H1 (cell line): Measurements from ENCODE around the gene AANAT. TPM values are rescaled to one million over a fixed set of nuclear protein-coding genes. Genes with fewer than 3 reads are reported as not detected.

Experiments used
- ATF2 ChIP-seq: IDR thresholded peaks from 2 replicates; pipeline ENCODE4 v1.6.1; 2012; ENCODE audit warnings: low read length, inconsistent platforms
- HDAC2 ChIP-seq, 2 experiments: fragments of 300-600 bp in 1 of 2; sonication (generic) in 1 of 2; IDR thresholded peaks; 2 replicates each; pipeline ENCODE4 v1.6.1; 2011 to 2012; ENCODE audit warnings: low read depth in 2 of 2, low read length in 2 of 2, mild to moderate bottlenecking in 2 of 2, moderate library complexity in 2 of 2, borderline replicate concordance in 1 of 2, inconsistent platforms in 1 of 2
- POLR2A ChIP-seq, 2 experiments: IDR thresholded peaks; 1 replicate in 1 of 2; 2 replicates in 1 of 2; pipeline ENCODE4 v1.6.1; 2011; ENCODE audit warnings: low read depth in 2 of 2, low read length in 2 of 2, mild to moderate bottlenecking in 2 of 2; ENCODE audit errors: control extremely low read depth in 1 of 2
- polyA plus RNA-seq, 7 experiments: library from polyadenylated mRNA; depleted of rRNA in 3 of 7; stranded (reverse) in 5 of 7; unstranded in 2 of 7; fragments of >200 nt in 5 of 7; fragments of 200-250 nt in 2 of 7; gene quantifications; 1 replicate in 5 of 7; 2 replicates in 1 of 7; 4 replicates in 1 of 7; pipeline versions ENCODE4 v1.2.1 to v1.2.3, GENCODE V29; 2011 to 2013; ENCODE audit warnings: missing spikeins in 2 of 7, mixed read lengths in 2 of 7
- total RNA-seq: library from RNA; stranded (reverse); fragmentation: NEBNext Ultra II Directional; extraction: Animal tissue kit (Norgen Biotek cat#: 25700); gene quantifications from 2 replicates; pipeline ENCODE4 v1.2.1, GENCODE V29; 2021

Gene AANAT
- total and polyA plus RNA-seq, 2 of the 8 experiments (the other 6 are each of a cell fraction or from before 2014, with no cell fraction given), result 0.53 TPM; not detected in 1

- TF ChIP-seq ATF2, result peak; percentile 77
- TF ChIP-seq HDAC2 (IDR thresholded peaks at IDR 0.05; ENCODE audit: borderline replicate concordance in 1 of 2, low read depth in 2 of 2, low read length in 2 of 2), result 0 out of 4 replicates have a peak, but pooled peaks of 1 of the 2 experiments have one; percentile 75
- no peak; a peak in 1 of 3 replicates for TF ChIP-seq POLR2A (IDR thresholded peaks at IDR 0.05; ENCODE audit: control extremely low read depth in 1 of 2, low read depth in 2 of 2, low read length in 2 of 2)
- TF ChIP-seq, all 59 proteins: peak for 10
These were observed 22.7 kb upstream of the AANAT start (continued) for GRCh38 chr17:76444518-76445311.
